ENCODE measurements around the gene C1QL2.

C1QL2 gene

GRCh38 chr2:119117891-119118882, 40.4 kb downstream of the C1QL2 start:
- H3K4me3 ChIP-seq (replicated peaks; ENCODE audit: low read depth, low read length), result no peak overlapping the region
- DNase-seq (ENCODE audit: extremely low read depth, low read depth), result no peak
- TF ChIP-seq CTCF (IDR thresholded peaks at IDR 0.05; ENCODE audit: low read depth, low read length, missing control alignments), result no peak

DNA sequence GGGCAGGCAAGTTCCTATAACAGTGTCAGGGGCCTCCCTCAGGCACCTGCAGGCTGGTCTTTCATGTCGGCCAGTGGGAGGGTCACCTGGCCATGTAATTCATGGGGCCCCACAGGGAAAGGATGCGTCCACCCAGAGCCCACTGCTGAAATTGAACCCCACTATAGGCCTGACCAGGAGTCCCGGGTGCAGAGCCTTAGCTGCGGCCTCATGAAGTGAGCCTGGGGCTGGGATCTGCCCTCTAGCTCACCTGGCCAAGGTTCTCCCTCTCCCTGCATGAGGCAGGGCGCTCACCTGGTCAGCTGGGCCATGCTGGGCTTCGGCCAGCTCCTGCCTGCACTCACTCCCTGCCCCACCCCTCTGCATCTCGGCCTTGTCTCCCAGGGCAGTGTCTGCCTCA, 41.1 kb downstream of the C1QL2 start:
- no peak for DNase-seq (ENCODE audit: extremely low read depth, low read depth)
- no peak for TF ChIP-seq CTCF (IDR thresholded peaks at IDR 0.05; ENCODE audit: low read depth, low read length, missing control alignments)
- no peak overlapping the region for H3K4me3 ChIP-seq (replicated peaks; ENCODE audit: low read depth, low read length)

DNA sequence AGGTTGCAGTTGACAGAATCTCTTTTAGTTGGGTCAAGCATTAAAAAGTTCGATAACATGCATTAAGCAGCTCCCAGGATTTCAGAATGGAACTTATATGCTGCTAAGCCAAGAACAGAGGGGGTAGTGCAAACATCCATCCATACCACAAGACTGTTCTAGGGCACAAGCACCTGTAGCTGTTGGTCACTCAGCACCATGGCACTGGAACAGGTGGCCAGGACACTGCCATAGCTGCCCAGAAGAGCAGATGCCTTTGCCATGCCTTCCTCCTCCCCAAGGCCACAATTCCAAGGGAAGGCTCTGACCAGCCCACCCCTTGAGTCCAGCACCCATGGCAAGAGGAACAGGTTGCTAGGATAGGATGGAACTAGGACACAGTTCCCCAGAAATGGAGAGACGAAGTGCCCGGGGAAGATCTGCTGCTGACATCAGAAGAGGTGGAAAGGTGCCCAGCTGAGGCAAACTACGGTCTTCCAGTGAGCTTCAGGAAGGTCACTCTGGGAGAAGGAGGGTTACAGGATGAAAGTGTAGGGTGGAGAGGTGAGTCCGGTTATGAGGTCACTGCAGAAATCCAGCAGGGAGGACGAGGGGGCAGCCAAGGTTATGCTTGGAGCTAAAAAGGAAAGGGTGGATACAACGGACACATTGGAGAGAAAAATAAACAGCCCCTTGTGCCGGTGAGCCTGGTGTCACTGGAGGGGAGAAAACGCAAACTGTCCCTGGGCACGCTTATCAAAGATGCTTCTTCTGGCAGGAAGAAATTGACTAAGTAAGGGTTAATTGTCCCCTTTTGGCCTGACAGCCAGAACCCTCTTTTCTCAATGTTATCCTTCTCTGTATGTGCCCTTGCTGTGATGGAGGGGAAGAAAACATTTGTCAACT, 41.9 kb downstream of the C1QL2 start:
- H3K4me3 ChIP-seq (replicated peaks; ENCODE audit: low read depth, low read length), result no peak overlapping the region
- TF ChIP-seq CTCF (IDR thresholded peaks at IDR 0.05; ENCODE audit: low read depth, low read length, missing control alignments), result no peak
- DNase-seq (ENCODE audit: extremely low read depth, low read depth), result no peak

DNA sequence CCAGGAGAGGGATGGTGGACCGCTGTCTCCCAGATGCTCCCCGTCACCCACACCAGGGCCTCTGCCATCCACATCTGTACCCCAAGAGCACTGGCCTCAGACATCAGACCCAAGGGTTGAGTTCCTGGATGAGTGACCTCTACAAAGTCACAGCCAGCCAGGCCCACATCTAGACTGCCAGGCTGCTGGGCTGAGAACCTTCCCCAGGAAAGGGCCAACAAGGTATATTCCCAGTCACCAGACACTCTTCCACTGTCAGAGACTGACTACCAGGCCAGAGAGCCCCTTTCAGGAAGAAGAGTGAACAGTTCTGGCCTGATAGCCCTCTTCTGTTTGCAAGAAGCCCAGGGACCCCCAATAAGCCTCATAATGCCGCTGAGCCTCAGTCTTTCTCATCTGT, 44.3 kb downstream of the C1QL2 start:
- TF ChIP-seq CTCF (IDR thresholded peaks at IDR 0.05; ENCODE audit: low read depth, low read length, missing control alignments), result no peak
- no peak overlapping the region for H3K4me3 ChIP-seq (replicated peaks; ENCODE audit: low read depth, low read length)
- DNase-seq (ENCODE audit: extremely low read depth, low read depth), result no peak

DNA sequence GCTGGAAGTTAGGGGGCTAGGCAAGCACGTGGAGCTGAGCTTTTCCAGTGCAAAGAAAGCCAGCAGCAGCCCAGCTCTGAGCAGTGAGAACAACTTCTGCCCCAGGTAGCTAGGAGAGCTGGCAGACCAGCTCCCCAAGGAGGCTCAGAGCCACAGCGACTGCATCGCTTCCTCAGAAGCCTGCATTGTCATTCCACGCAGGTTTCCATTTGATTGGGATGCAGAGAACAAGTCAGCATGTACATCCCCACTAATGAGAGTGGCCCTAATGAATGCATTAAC, 45.1 kb downstream of the C1QL2 start:
- DNase-seq (ENCODE audit: extremely low read depth, low read depth), result no peak
- TF ChIP-seq CTCF (IDR thresholded peaks at IDR 0.05; ENCODE audit: low read depth, low read length, missing control alignments), result no peak
- H3K4me3 ChIP-seq (replicated peaks; ENCODE audit: low read depth, low read length), result no peak overlapping the region

DNA sequence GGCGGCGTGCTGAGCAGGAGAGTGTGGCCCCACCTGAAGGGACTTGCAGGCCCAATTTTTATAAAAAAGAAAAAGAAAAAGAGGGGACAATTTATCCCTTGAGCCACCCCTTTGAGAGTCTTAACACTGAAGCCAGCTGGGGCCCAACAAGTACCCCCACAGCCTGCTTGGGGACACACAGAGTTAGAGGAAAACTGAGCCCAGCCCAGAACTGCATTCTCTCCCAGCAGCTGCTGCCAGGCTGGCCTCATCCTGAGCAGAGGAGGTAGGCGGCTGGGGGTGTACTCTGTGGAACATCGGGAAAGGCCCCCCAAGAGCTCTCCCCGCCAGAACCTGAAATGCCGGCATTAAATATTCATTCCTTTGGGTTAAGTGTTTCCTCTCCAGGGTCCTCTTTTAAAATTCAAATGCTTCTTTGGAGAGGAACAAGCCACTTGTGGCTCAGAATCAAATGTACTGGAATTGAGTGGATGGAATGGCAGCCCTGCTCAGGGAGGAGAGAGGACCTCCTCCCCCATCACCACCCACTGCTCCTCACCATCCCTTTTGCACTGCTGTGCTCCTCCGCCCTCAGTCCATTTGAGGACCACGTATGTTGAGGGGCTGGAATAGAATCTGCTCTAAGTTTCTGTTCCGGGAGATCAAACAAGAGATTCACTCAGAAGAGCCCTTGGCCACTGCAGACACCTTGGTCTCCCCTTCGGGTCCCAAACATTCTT, 45.6 kb downstream of the C1QL2 start:
- no peak for DNase-seq (ENCODE audit: extremely low read depth, low read depth)
- H3K4me3 ChIP-seq (replicated peaks; ENCODE audit: low read depth, low read length), result no peak overlapping the region
- TF ChIP-seq CTCF (IDR thresholded peaks at IDR 0.05; ENCODE audit: low read depth, low read length, missing control alignments), result no peak
